Inferior parietal cortex (tissue), 1 donor: Measurements from ENCODE around the gene CLIC3.
A peak's percentile ranks its signal among the peaks of the same experiment; 100 is the strongest.

ENCODE experiments used
- DNase-seq: peaks from one replicate; pipeline ENCODE4 v3.0.0-alpha.2; 2016; ENCODE audit errors: extremely low spot score

The CLIC3 gene

GRCh38 chr9:137030538-137031527 lies 34.5 kb upstream of the CLIC3 start:
- no peak for DNase-seq

- DNase-seq, result no peak
These were observed 33.6 kb upstream of the CLIC3 start for GRCh38 chr9:137030006-137030405.

- no peak for DNase-seq
These were observed 32.9 kb upstream of the CLIC3 start for GRCh38 chr9:137029058-137029936.

- DNase-seq, result no peak
These were observed 32.1 kb upstream of the CLIC3 start for GRCh38 chr9:137028263-137029057.

GRCh38 chr9:137027369-137028262 lies 31.2 kb upstream of the CLIC3 start, which contains the start of gene ABCA2:
Gene ABCA2 (minus strand): TSS chr9:137028237. CDS start chr9:137028140, 97 bp downstream.
- no peak for DNase-seq

- no peak for DNase-seq
These were observed 30.5 kb upstream of the CLIC3 start for GRCh38 chr9:137026828-137027227.

- DNase-seq, result no peak
These were observed 30.0 kb upstream of the CLIC3 start for GRCh38 chr9:137026384-137026783.

GRCh38 chr9:137025517-137025966 lies 29.2 kb upstream of the CLIC3 start:
- DNase-seq, result peak; percentile 87

- DNase-seq, result no peak
These were observed 27.2 kb upstream of the CLIC3 start for GRCh38 chr9:137023583-137023991.

- DNase-seq, result no peak
These were observed 26.8 kb upstream of the CLIC3 start for GRCh38 chr9:137023157-137023556.

- no peak for DNase-seq
These were observed 26.3 kb upstream of the CLIC3 start for GRCh38 chr9:137022662-137023008.

GRCh38 chr9:137021979-137022661 lies 25.8 kb upstream of the CLIC3 start:
- DNase-seq, result peak; percentile 72

- no peak for DNase-seq
These were observed 25.2 kb upstream of the CLIC3 start for GRCh38 chr9:137021568-137021978.

GRCh38 chr9:137020771-137021567 lies 24.6 kb upstream of the CLIC3 start:
- no peak for DNase-seq

GRCh38 chr9:137019891-137020683 lies 23.7 kb upstream of the CLIC3 start:
- DNase-seq, result no peak

- DNase-seq, result no peak
These were observed 22.6 kb upstream of the CLIC3 start for GRCh38 chr9:137018761-137019559.

- DNase-seq, result no peak
These were observed 21.6 kb upstream of the CLIC3 start for GRCh38 chr9:137017791-137018497.
